H1 (cell line): ENCODE measurements around the gene GPC6. TPM values are rescaled to one million over a fixed set of nuclear protein-coding genes. Genes with fewer than 3 reads are reported as not detected.
A peak's percentile ranks its signal among the peaks of the same experiment; 100 is the strongest.

Source experiments
- CTCF ChIA-PET: fragments of 300-600 bp; sonication (Branson Sonifier 250); formaldehyde crosslinking; loops from one replicate; lab custom pipeline; 2021; ENCODE audit not compliant: partially characterized antibody; lab: Charles Lee
- POLR2A ChIA-PET: fragments of 300-600 bp; sonication (Branson Sonifier 250); formaldehyde crosslinking; loops from one replicate; lab custom pipeline; 2021; ENCODE audit warnings: inconsistent platforms; ENCODE audit not compliant: partially characterized antibody; lab: Charles Lee
- DNase-seq, 2 experiments: peaks; one replicate each; pipeline versions ENCODE4 v3.0.0 to v3.0.0-alpha.2; 2010 to 2022; ENCODE audit warnings: low spot score in 2 of 2, low read depth in 1 of 2, mixed read lengths in 1 of 2
- FAIRE-seq: peaks from 2 replicates; lab custom pipeline; 2011; peaks lifted over from hg19 to GRCh38; lab: Jason Lieb, UNC
- H2AFZ ChIP-seq: 2 replicates; pipeline ENCODE4 v1.8.1; 2012; ENCODE audit warnings: low read length, inconsistent platforms
- H2AK5ac ChIP-seq: 2 replicates; pipeline ENCODE4 v1.6.1; 2013; ENCODE audit warnings: low read depth, low read length
- H2BK120ac ChIP-seq: replicated peaks from 2 replicates; pipeline ENCODE3; 2013; ENCODE audit warnings: low read depth, low read length, inconsistent platforms
- H2BK12ac ChIP-seq: 2 replicates; pipeline ENCODE4 v1.6.1; 2013; ENCODE audit warnings: low read depth, low read length
- H2BK15ac ChIP-seq: 2 replicates; pipeline ENCODE4 v1.6.1; 2013; ENCODE audit warnings: low read length
- H2BK20ac ChIP-seq: 2 replicates; pipeline ENCODE4 v1.6.1; 2013; ENCODE audit warnings: low read length
- H2BK5ac ChIP-seq: 2 replicates; pipeline ENCODE4 v1.6.1; 2013; ENCODE audit warnings: low read depth, low read length
- H3K14ac ChIP-seq: 2 replicates; pipeline ENCODE4 v1.6.1; 2013; ENCODE audit warnings: inconsistent platforms; ENCODE audit not compliant: insufficient read length
- H3K18ac ChIP-seq: 2 replicates; pipeline ENCODE4 v1.6.1; 2013; ENCODE audit warnings: low read length; ENCODE audit errors: extremely low read depth
- H3K23ac ChIP-seq: 2 replicates; pipeline ENCODE4 v1.6.1; 2013; ENCODE audit warnings: inconsistent platforms; ENCODE audit not compliant: insufficient read length
- H3K23me2 ChIP-seq: 2 replicates; pipeline ENCODE4 v1.6.1; 2013; ENCODE audit warnings: low read depth, low read length
- H3K27ac ChIP-seq: 2 replicates; pipeline ENCODE4 v1.6.1; 2011; ENCODE audit warnings: low read depth, low read length, inconsistent platforms
- H3K27me3 ChIP-seq, 4 experiments: replicated peaks in 1 of 4; 1 replicate in 1 of 4; 2 replicates in 3 of 4; pipeline versions ENCODE4 v1.6.1 to v1.8.1; 2011 to 2013; ENCODE audit warnings: low read length in 3 of 4, mild to moderate bottlenecking in 3 of 4, inconsistent platforms in 2 of 4, mixed read lengths in 2 of 4, moderate library complexity in 1 of 4; ENCODE audit not compliant: control insufficient read depth in 3 of 4, insufficient read depth in 3 of 4; ENCODE audit errors: extremely low read depth in 1 of 4
- H3K36me3 ChIP-seq, 4 experiments: 2 replicates each; pipeline versions ENCODE4 v1.6.1 to v1.8.1; 2011 to 2013; ENCODE audit warnings: mild to moderate bottlenecking in 4 of 4, low read length in 3 of 4, moderate library complexity in 2 of 4, control low read depth in 1 of 4, inconsistent platforms in 1 of 4; ENCODE audit not compliant: insufficient read depth in 4 of 4, control insufficient read depth in 2 of 4
- H3K4ac ChIP-seq: replicated peaks from 2 replicates; pipeline ENCODE3; 2013; ENCODE audit warnings: low read length, low read depth, mixed read lengths, inconsistent platforms; ENCODE audit not compliant: insufficient read length
- H3K4me1 ChIP-seq, 4 experiments: replicated peaks in 1 of 4; 1 replicate in 1 of 4; 2 replicates in 3 of 4; pipeline versions ENCODE4 v1.6.1 to v1.8.1; 2011 to 2013; ENCODE audit warnings: low read length in 3 of 4, inconsistent platforms in 2 of 4, mixed read lengths in 1 of 4; ENCODE audit not compliant: insufficient read depth in 4 of 4, control insufficient read depth in 3 of 4
- H3K4me2 ChIP-seq, 2 experiments: 2 replicates each; pipeline versions ENCODE4 v1.6.1 to v1.8.1; 2011 to 2013; ENCODE audit warnings: low read depth in 2 of 2, low read length in 2 of 2, control low read depth in 1 of 2, inconsistent platforms in 1 of 2, mild to moderate bottlenecking in 1 of 2; ENCODE audit not compliant: insufficient read depth in 1 of 2
- H3K4me3 ChIP-seq, 4 experiments: fragments of 200-600, 300-600 bp in 1 of 4; sonication (generic), shearing (Covaris generic), sonication (Bioruptor Twin) in 1 of 4; 2 replicates each; pipeline versions ENCODE4 v1.5.1 to v1.8.1; 2011 to 2016; ENCODE audit warnings: low read length in 4 of 4, low read depth in 3 of 4, control low read depth in 2 of 4, inconsistent platforms in 2 of 4, mild to moderate bottlenecking in 2 of 4, mixed read lengths in 1 of 4, moderate library complexity in 1 of 4; ENCODE audit not compliant: insufficient read depth in 2 of 4; ENCODE audit errors: extremely low read depth in 1 of 4
- H3K56ac ChIP-seq: replicated peaks from 2 replicates; pipeline ENCODE3; 2013; ENCODE audit warnings: low read depth, mild to moderate bottlenecking, mixed read lengths, low read length, inconsistent platforms; ENCODE audit not compliant: insufficient read length
- H3K79me1 ChIP-seq: 2 replicates; pipeline ENCODE4 v1.6.1; 2013; ENCODE audit warnings: low read depth, low read length, control low read depth
- H3K79me2 ChIP-seq, 2 experiments: 2 replicates each; pipeline versions ENCODE4 v1.6.1 to v1.8.1; 2012 to 2013; ENCODE audit warnings: low read length in 2 of 2, mild to moderate bottlenecking in 2 of 2, inconsistent platforms in 1 of 2; ENCODE audit not compliant: insufficient read depth in 2 of 2, control insufficient read depth in 1 of 2
- H3K9ac ChIP-seq, 4 experiments: replicated peaks in 1 of 4; 1 replicate in 1 of 4; 2 replicates in 3 of 4; pipeline versions ENCODE4 v1.6.1 to v1.8.1; 2011 to 2013; ENCODE audit warnings: low read depth in 3 of 4, low read length in 3 of 4, control low read depth in 2 of 4, mild to moderate bottlenecking in 2 of 4, moderate library complexity in 2 of 4, inconsistent platforms in 1 of 4; ENCODE audit errors: extremely low read depth in 1 of 4
- H3K9me3 ChIP-seq, 2 experiments: 2 replicates each; pipeline versions ENCODE4 v1.6.1 to v1.8.1; 2012 to 2013; ENCODE audit warnings: mild to moderate bottlenecking in 2 of 2, moderate library complexity in 2 of 2, control low read depth in 1 of 2, inconsistent platforms in 1 of 2, low read depth in 1 of 2, low read length in 1 of 2, mixed read lengths in 1 of 2; ENCODE audit not compliant: insufficient read depth in 2 of 2
- H4K20me1 ChIP-seq, 2 experiments: replicated peaks in 1 of 2; 2 replicates each; pipeline versions ENCODE3 to v1.8.1; 2011 to 2013; ENCODE audit warnings: inconsistent platforms in 2 of 2, low read length in 2 of 2, mild to moderate bottlenecking in 1 of 2; ENCODE audit not compliant: insufficient read depth in 2 of 2, control insufficient read depth in 1 of 2
- H4K5ac ChIP-seq: 2 replicates; pipeline ENCODE4 v1.6.1; 2013; ENCODE audit warnings: low read length, low read depth, mixed read lengths, inconsistent platforms; ENCODE audit not compliant: insufficient read length
- H4K8ac ChIP-seq: 2 replicates; pipeline ENCODE4 v1.8.0; 2013; ENCODE audit warnings: mild to moderate bottlenecking, moderate library complexity, low read length, inconsistent platforms; ENCODE audit not compliant: insufficient read depth; ENCODE audit errors: extremely low read depth
- H4K91ac ChIP-seq: replicated peaks from 2 replicates; pipeline ENCODE3; 2013; ENCODE audit warnings: low read length, mixed read lengths, inconsistent platforms; ENCODE audit not compliant: insufficient read length
- ASH2L ChIP-seq: fragments of 200-600, 300-600 bp; sonication (generic); IDR thresholded peaks from one replicate; pipeline ENCODE4 v1.7.1; 2017; ENCODE audit warnings: low read length
- BACH1 ChIP-seq: IDR thresholded peaks from 2 replicates; pipeline ENCODE4 v1.6.1; 2012; ENCODE audit warnings: low read length, improper control_type of control experiment
- CREB1 ChIP-seq: IDR thresholded peaks from 2 replicates; pipeline ENCODE4 v1.6.1; 2012; ENCODE audit warnings: inconsistent platforms
- GTF2F1 ChIP-seq: IDR thresholded peaks from 2 replicates; pipeline ENCODE4 v1.6.1; 2012; ENCODE audit warnings: low read depth, low read length, improper control_type of control experiment, borderline replicate concordance
- KDM5A ChIP-seq: fragments of 200-600 bp; IDR thresholded peaks from 2 replicates; pipeline ENCODE4 v1.7.1; 2012; ENCODE audit warnings: mild to moderate bottlenecking, low read length, inconsistent platforms, mixed read lengths
- MAFK ChIP-seq: IDR thresholded peaks from 2 replicates; pipeline ENCODE4 v1.6.1; 2012; ENCODE audit warnings: low read depth, mild to moderate bottlenecking, improper control_type of control experiment, low read length
- NANOG ChIP-seq: IDR thresholded peaks from 2 replicates; pipeline ENCODE4 v1.6.1; 2011; ENCODE audit warnings: low read length, low read depth, mild to moderate bottlenecking, inconsistent platforms; ENCODE audit not compliant: insufficient read depth, poor library complexity, severe bottlenecking
- NRF1 ChIP-seq: IDR thresholded peaks from 2 replicates; pipeline ENCODE4 v1.6.1; 2011; ENCODE audit warnings: mild to moderate bottlenecking, low read depth, low read length, improper control_type of control experiment
- RNF2 ChIP-seq: fragments of 200-900, 300-1000 bp; sonication (generic); IDR thresholded peaks from 2 replicates; pipeline ENCODE4 v1.7.1; 2016; ENCODE audit warnings: borderline replicate concordance, low read depth, mild to moderate bottlenecking, antibody characterized with exemption, low read length; ENCODE audit not compliant: poor library complexity, severe bottlenecking; ENCODE audit errors: missing control alignments
- SAP30 ChIP-seq: fragments of 300-600 bp; sonication (generic); IDR thresholded peaks from 2 replicates; pipeline ENCODE4 v1.7.1; 2012; ENCODE audit warnings: low read length, moderate library complexity, mild to moderate bottlenecking, inconsistent platforms; ENCODE audit not compliant: insufficient read depth, insufficient replicate concordance
- SRF ChIP-seq: IDR thresholded peaks from 2 replicates; pipeline ENCODE4 v1.6.1; 2011; ENCODE audit warnings: mild to moderate bottlenecking, low read depth, low read length, moderate library complexity
- TBP ChIP-seq: IDR thresholded peaks from 2 replicates; pipeline ENCODE4 v1.6.1; 2011; ENCODE audit warnings: low read depth, low read length, improper control_type of control experiment
- ZNF274 ChIP-seq: IDR thresholded peaks from 2 replicates; pipeline ENCODE4 v1.7.0; 2012; ENCODE audit warnings: low read length, borderline replicate concordance; ENCODE audit errors: extremely low read depth
- WGBS, 2 experiments: shearing (Covaris generic) in 1 of 2; methylation state at CpG; one replicate each; pipeline versions ENCODE4 v1.1.6 to v1.1.7; 2013 to 2015; ENCODE audit warnings: low lambda C conversion rate in 2 of 2, mixed read lengths in 2 of 2, inconsistent platforms in 1 of 2, low coverage in 1 of 2, missing lambda C conversion rate in 1 of 2; ENCODE audit not compliant: insufficient replicate concordance in 2 of 2, insufficient coverage in 1 of 2, insufficient read length in 1 of 2; ENCODE audit errors: extremely low coverage in 1 of 2, missing lambda C conversion rate in 1 of 2; 5-methylcytosine and 5-hydroxymethylcytosine counted together
- polyA plus RNA-seq, 7 experiments: library from polyadenylated mRNA; depleted of rRNA in 3 of 7; stranded (reverse) in 5 of 7; unstranded in 2 of 7; fragments of >200 nt in 5 of 7; fragments of 200-250 nt in 2 of 7; gene quantifications; 1 replicate in 5 of 7; 2 replicates in 1 of 7; 4 replicates in 1 of 7; pipeline versions ENCODE4 v1.2.1 to v1.2.3, GENCODE V29; 2011 to 2013; ENCODE audit warnings: missing spikeins in 2 of 7, mixed read lengths in 2 of 7
- total RNA-seq: library from RNA; stranded (reverse); fragmentation: NEBNext Ultra II Directional; extraction: Animal tissue kit (Norgen Biotek cat#: 25700); gene quantifications from 2 replicates; pipeline ENCODE4 v1.2.1, GENCODE V29; 2021

Gene GPC6
- total and polyA plus RNA-seq, 2 of the 8 experiments (the other 6 are each of a cell fraction or from before 2014, with no cell fraction given), result 5.4 to 12.0 TPM

DNA sequence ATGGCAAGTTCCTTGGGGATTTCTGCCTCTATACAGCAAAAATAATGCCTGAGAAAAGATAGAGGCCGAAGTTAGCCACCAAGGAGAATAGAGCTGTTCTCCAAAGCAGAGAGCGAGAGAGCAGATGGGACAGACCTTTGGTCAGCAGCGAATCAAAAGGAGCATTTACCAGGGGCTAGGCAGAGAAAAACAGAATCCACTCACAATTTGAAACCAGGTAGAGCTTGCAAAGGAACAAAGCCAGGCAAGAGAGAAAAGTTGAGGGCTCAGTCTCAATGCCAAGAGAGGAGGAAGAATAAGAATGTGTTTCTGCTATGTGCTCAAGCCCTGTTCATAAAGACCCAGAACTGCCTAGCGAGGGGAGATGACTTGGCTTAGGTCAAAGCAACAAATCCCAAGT is 1140.1 kb downstream of the GPC6 start:
- Histone ChIP-seq H3K9ac (no peak overlapping the region), H3K18ac (no peak overlapping the region), H2BK120ac (no peak overlapping the region), H3K79me2 (no peaks in the 10 kb centered on the region), H3K36me3 (no peaks in the 10 kb centered on the region), H3K9me3 (no peaks in the 10 kb centered on the region), H3K4me2 (no peak overlapping the region), H3K4me3 (no peak overlapping the region), H3K4me1 (no peaks in the 10 kb centered on the region), H2BK12ac (no peak overlapping the region), H3K23me2 (no peaks in the 10 kb centered on the region), H2BK5ac (no peak overlapping the region), H3K4ac (no peak overlapping the region), H3K14ac (no peak overlapping the region), H4K5ac (no peak overlapping the region), H2AK5ac (no peak overlapping the region), H3K56ac (no peak overlapping the region), H2BK15ac (no peak overlapping the region), H4K8ac (no peak overlapping the region), H2BK20ac (no peak overlapping the region), H4K91ac (no peak overlapping the region), H3K23ac (no peak overlapping the region), H3K27ac (no peak overlapping the region), H3K79me1 (no peaks in the 10 kb centered on the region), H4K20me1 (no peaks in the 10 kb centered on the region), H3K27me3 (no peaks in the 10 kb centered on the region), H2AFZ (no peak overlapping the region)
- no peak for TF ChIP-seq SAP30
- TF ChIP-seq NRF1, result no peak
- no peak for TF ChIP-seq RNF2
- TF ChIP-seq ASH2L, result no peak
- no peak for TF ChIP-seq ZNF274
- TF ChIP-seq KDM5A, result no peak
- no peak for TF ChIP-seq MAFK
- TF ChIP-seq GTF2F1, result no peak
- no peak for TF ChIP-seq TBP
- TF ChIP-seq NANOG, result no peak
- no peak for TF ChIP-seq SRF
- no peak for TF ChIP-seq BACH1
- no peak for TF ChIP-seq CREB1
- DNase-seq, result peak in 1 of 2 experiments; percentile 11
- whole genome bisulfite sequencing, 2 experiments, result 86% methylated on average over 4 of the region's 4 CpGs; no CpG with 5 or more reads in 1 of the 2 experiments
- FAIRE-seq, result no peak
- POLR2A ChIA-PET, result no interaction called here
- CTCF ChIA-PET, result no interaction called here
